Muscle layer of colon (tissue), 2 donors: ENCODE measurements around the gene COL26A1.
"Not testable (repeated sequence)": the region's sequence is repeated elsewhere in the genome, so short reads cannot be mapped to it uniquely, and the experiment has no call there.

Experiments
- H3K27ac ChIP-seq: one replicate; pipeline ENCODE4 v1.7.0; 2013; ENCODE audit warnings: low read depth, mild to moderate bottlenecking, low read length, moderate library complexity
- H3K27me3 ChIP-seq, 2 donors: one replicate each; pipeline ENCODE4 v1.7.0; 2013; ENCODE audit warnings: low read length in 2 of 2, mild to moderate bottlenecking in 2 of 2; ENCODE audit not compliant: insufficient read depth in 2 of 2, control insufficient read depth in 1 of 2
- H3K36me3 ChIP-seq: one replicate; pipeline ENCODE4 v1.7.0; 2013; ENCODE audit warnings: mild to moderate bottlenecking, low read length; ENCODE audit not compliant: insufficient read depth
- H3K4me1 ChIP-seq: one replicate; pipeline ENCODE4 v1.7.0; 2013; ENCODE audit warnings: mild to moderate bottlenecking, low read length; ENCODE audit not compliant: insufficient read depth
- H3K4me3 ChIP-seq, 2 donors: one replicate each; pipeline ENCODE4 v1.7.0; 2013; ENCODE audit warnings: low read length in 2 of 2, low read depth in 1 of 2, mild to moderate bottlenecking in 1 of 2, moderate library complexity in 1 of 2
- H3K9ac ChIP-seq: one replicate; pipeline ENCODE4 v1.7.0; 2013; ENCODE audit warnings: low read length
- H3K9me3 ChIP-seq: one replicate; pipeline ENCODE4 v1.7.0; 2013; ENCODE audit warnings: mild to moderate bottlenecking, low read length
- donor health status: abdominal sarcoma.
- donor health status: Adenocarcinoma of cecum.

COL26A1 gene

GRCh38 chr7:101488826-101489572 is 126.3 kb downstream of the COL26A1 start:
- no peaks in the 10 kb centered on the region for H3K4me1 ChIP-seq
- H3K9me3 ChIP-seq, result no peaks in the 10 kb centered on the region
- H3K27me3 ChIP-seq, result peaks cover 0 to 16% of the 10 kb centered on the region in 2 donors
- no peak overlapping the region for H3K27ac ChIP-seq
- no peak overlapping the region for H3K4me3 ChIP-seq
- H3K36me3 ChIP-seq, result no peaks in the 10 kb centered on the region
- no peak overlapping the region for H3K9ac ChIP-seq

GRCh38 chr7:101490439-101490838 is 127.8 kb downstream of the COL26A1 start:
- peaks cover 0 to 15% of the 10 kb centered on the region in 2 donors for H3K27me3 ChIP-seq
- H3K9me3 ChIP-seq, H3K9ac ChIP-seq, H3K27ac ChIP-seq, H3K4me3 ChIP-seq, H3K4me1 ChIP-seq, H3K36me3 ChIP-seq: not testable (repeated sequence)

- H3K9me3 ChIP-seq, H3K4me3 ChIP-seq: not testable (repeated sequence)
Observed at GRCh38 chr7:101491442-101491841, 128.8 kb downstream of the COL26A1 start.

GRCh38 chr7:101494602-101495329 is 132.1 kb downstream of the COL26A1 start:
- no peak overlapping the region for H3K27ac ChIP-seq
- no peaks in the 10 kb centered on the region for H3K9me3 ChIP-seq
- H3K36me3 ChIP-seq, result no peaks in the 10 kb centered on the region
- no peaks in the 10 kb centered on the region for H3K27me3 ChIP-seq
- no peak overlapping the region for H3K4me3 ChIP-seq
- H3K9ac ChIP-seq, result no peak overlapping the region
- H3K4me1 ChIP-seq, result no peaks in the 10 kb centered on the region

More at GRCh38 chr7:101491442-101491841, 128.8 kb downstream of the COL26A1 start:
- H3K4me1 ChIP-seq, H3K27ac ChIP-seq, H3K9ac ChIP-seq, H3K27me3 ChIP-seq, H3K36me3 ChIP-seq: not testable (repeated sequence)

- Histone ChIP-seq H3K27ac (no peak overlapping the region), H3K9me3 (no peaks in the 10 kb centered on the region), H3K4me1 (no peaks in the 10 kb centered on the region), H3K9ac (no peak overlapping the region), H3K27me3 (no peaks in the 10 kb centered on the region), H3K4me3 (no peak overlapping the region), H3K36me3 (no peaks in the 10 kb centered on the region)
Observed at GRCh38 chr7:101496017-101496416, 133.3 kb downstream of the COL26A1 start.

GRCh38 chr7:101501351-101501750 is 138.7 kb downstream of the COL26A1 start:
- Histone ChIP-seq H3K4me1 (no peaks in the 10 kb centered on the region), H3K27me3 (no peaks in the 10 kb centered on the region), H3K9ac (no peak overlapping the region), H3K4me3 (no peak overlapping the region), H3K9me3 (no peaks in the 10 kb centered on the region), H3K27ac (no peak overlapping the region), H3K36me3 (no peaks in the 10 kb centered on the region)

GRCh38 chr7:101502466-101503098 is 139.9 kb downstream of the COL26A1 start:
- Histone ChIP-seq H3K9ac (no peak overlapping the region), H3K9me3 (no peaks in the 10 kb centered on the region), H3K27me3 (no peaks in the 10 kb centered on the region), H3K4me3 (no peak overlapping the region), H3K4me1 (no peaks in the 10 kb centered on the region), H3K36me3 (no peaks in the 10 kb centered on the region), H3K27ac (no peak overlapping the region)

- not testable (repeated sequence) for H3K9me3 ChIP-seq, H3K4me1 ChIP-seq, H3K27me3 ChIP-seq, H3K9ac ChIP-seq, H3K4me3 ChIP-seq, H3K27ac ChIP-seq, H3K36me3 ChIP-seq
Observed at GRCh38 chr7:101505510-101505909, 142.8 kb downstream of the COL26A1 start.

- Histone ChIP-seq H3K4me3 (no peak overlapping the region), H3K9ac (no peak overlapping the region), H3K9me3 (no peaks in the 10 kb centered on the region), H3K36me3 (no peaks in the 10 kb centered on the region), H3K4me1 (no peaks in the 10 kb centered on the region), H3K27ac (no peak overlapping the region), H3K27me3 (peaks cover 0 to 7% of the 10 kb centered on the region in 2 donors)
Observed at GRCh38 chr7:101506531-101506930, 143.9 kb downstream of the COL26A1 start.

- Histone ChIP-seq H3K4me3 (no peak overlapping the region), H3K9ac (no peak overlapping the region), H3K27ac (no peak overlapping the region), H3K4me1 (no peaks in the 10 kb centered on the region), H3K9me3 (no peaks in the 10 kb centered on the region), H3K36me3 (no peaks in the 10 kb centered on the region), H3K27me3 (peaks cover 0 to 7% of the 10 kb centered on the region in 2 donors)
Observed at GRCh38 chr7:101507327-101507726, 144.7 kb downstream of the COL26A1 start.

GRCh38 chr7:101507791-101508252 is 145.1 kb downstream of the COL26A1 start:
- H3K27me3 ChIP-seq, result peaks cover 0 to 7% of the 10 kb centered on the region in 2 donors
- H3K4me1 ChIP-seq, result no peaks in the 10 kb centered on the region
- no peak overlapping the region for H3K9ac ChIP-seq
- H3K4me3 ChIP-seq, result no peak overlapping the region
- no peak overlapping the region for H3K27ac ChIP-seq
- H3K9me3 ChIP-seq, result no peaks in the 10 kb centered on the region
- no peaks in the 10 kb centered on the region for H3K36me3 ChIP-seq
